GM20000 (cell line): Measurements from ENCODE around the gene SLK.
A peak's percentile ranks its signal among the peaks of the same experiment; 100 is the strongest.

ENCODE experiments used
- DNase-seq: peaks from one replicate; pipeline ENCODE4 v3.0.0; 2012; ENCODE audit warnings: low spot score
- TF ChIP-seq, protein P1 (sequence below): IDR thresholded peaks from 2 replicates; pipeline ENCODE4 v1.5.1; 2012; ENCODE audit warnings: mild to moderate bottlenecking, control low read depth; ENCODE audit errors: extremely low read depth, missing control alignments

Gene SLK

DNA sequence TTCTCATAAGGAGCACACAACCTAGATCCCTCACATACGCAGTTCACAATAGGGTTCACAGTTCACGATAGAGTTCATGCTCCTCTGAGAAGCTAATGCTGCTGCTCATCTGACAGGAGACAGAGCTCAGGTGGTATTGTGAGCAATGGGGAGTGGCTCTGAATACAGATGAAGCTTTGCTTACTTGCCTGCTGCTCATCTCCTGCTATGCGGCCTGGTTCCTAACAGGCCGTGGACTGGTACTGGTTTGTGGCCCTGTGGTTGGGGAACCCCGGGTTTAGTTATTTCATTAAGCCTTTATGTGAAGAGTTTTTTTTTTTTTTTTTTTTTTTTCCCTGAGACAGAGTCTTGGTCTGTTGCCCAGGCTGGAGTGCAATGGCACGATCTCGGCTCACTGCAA, 19.4 kb downstream of the SLK start:
- no peak for DNase-seq
- TF ChIP-seq, protein P1, sequence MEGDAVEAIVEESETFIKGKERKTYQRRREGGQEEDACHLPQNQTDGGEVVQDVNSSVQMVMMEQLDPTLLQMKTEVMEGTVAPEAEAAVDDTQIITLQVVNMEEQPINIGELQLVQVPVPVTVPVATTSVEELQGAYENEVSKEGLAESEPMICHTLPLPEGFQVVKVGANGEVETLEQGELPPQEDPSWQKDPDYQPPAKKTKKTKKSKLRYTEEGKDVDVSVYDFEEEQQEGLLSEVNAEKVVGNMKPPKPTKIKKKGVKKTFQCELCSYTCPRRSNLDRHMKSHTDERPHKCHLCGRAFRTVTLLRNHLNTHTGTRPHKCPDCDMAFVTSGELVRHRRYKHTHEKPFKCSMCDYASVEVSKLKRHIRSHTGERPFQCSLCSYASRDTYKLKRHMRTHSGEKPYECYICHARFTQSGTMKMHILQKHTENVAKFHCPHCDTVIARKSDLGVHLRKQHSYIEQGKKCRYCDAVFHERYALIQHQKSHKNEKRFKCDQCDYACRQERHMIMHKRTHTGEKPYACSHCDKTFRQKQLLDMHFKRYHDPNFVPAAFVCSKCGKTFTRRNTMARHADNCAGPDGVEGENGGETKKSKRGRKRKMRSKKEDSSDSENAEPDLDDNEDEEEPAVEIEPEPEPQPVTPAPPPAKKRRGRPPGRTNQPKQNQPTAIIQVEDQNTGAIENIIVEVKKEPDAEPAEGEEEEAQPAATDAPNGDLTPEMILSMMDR, result no peak

DNA sequence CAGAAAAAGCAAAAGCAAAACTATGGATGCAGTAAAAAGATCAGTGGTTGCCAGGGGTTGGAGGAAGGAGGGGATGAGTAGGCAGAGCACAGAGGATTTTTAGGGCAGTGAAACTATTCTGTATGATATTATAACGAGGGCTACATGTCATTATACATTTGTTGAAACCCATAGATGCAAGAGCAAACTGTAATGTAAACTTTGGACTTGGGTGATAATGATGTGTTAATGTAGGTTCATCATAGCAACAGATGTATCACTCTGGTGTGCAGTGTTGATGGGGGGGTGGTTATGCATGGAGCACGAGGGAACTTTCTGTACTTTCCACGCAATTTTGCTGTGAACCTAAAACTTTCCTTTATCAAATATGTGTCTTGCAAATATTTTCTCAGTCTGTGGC, 23.2 kb downstream of the SLK start:
- no peak for DNase-seq
- TF ChIP-seq, protein P1, result no peak

DNA sequence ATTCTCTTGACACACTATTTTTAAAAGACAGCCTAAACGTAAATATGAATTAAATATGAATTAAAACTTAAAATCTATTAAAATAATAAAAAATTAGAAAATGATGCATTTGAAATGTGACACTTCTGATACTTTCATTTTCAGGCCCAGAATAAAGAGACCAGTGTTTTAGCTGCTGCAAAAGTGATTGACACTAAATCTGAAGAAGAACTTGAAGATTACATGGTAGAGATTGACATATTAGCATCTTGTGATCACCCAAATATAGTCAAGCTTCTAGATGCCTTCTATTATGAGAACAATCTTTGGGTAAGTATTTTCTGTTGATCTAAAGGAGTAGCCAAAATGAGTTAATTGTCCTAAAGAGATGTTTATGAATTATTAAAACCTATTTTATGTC, 23.6 kb downstream of the SLK start:
- peak; percentile 4 for DNase-seq
- TF ChIP-seq, protein P1, result no peak

DNA sequence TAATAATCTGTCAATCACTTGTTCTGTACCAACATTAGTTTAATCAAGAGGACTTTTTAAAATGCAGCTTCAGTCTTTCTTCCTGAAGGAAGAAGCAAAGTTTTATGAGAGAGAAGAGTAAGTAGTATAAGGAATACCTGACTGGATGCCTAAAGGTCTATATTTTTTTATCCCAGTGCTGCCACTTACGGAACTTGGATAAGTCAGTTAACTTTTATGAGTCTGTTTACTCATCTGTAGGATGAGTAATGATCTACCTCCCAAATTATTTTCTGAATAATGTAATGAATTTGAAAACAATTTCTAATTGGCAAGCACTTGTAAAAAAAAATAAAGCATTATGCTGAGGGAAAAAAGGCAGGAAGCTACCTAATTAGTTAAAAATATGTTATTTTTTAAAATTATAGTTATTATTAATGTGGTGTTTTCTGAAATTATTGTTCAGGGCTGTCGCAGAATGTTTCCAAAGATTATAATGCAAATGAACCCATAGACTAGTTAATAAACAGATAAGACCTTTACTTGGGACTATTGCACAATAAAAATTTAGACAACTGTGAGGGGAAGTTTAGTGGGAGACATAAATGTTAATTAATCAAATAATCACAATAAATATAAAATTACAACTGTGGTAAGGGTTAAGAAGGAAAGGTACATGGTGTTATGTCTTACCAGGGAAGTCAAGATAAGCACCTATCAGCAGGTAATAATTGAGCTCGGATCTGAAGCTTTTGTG, 24.6 kb downstream of the SLK start:
- DNase-seq, result no peak
- TF ChIP-seq, protein P1, result no peak

DNA sequence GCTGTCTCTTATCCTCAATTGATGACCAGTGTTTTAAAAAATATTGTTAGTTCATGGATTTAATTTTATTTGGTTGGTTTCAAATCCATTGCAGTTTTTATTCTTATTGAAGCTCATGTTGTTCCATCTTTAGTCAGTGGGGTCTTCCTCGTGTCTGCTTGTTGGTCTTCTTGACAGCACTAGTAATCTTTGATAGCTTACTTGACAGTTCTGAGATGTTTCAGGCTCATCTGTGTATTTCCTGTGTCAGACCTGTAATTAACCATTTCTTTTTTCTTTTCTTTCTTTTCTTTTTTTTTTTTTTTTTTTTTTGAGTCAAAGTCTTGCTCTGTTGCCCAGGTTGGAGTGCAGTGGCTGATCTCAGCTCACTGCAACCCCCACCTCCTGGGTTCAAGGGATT, 28.2 kb downstream of the SLK start:
- DNase-seq, result no peak
- TF ChIP-seq, protein P1, result no peak

DNA sequence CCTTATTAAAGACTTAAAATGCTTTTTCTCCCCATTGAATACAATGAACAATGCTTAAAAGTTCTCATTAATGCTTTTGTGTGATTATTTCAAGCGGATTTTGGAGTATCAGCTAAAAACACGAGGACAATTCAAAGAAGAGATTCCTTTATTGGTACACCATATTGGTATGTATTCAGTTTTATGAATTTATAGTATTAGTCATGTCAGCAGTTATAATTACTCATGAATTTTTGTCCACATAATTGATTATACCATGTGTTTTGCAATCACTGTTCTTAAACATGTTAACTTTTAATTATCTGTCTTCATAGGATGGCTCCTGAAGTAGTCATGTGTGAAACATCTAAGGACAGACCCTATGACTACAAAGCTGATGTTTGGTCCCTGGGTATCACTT, 31.9 kb downstream of the SLK start:
- DNase-seq, result no peak
- TF ChIP-seq, protein P1, result no peak

DNA sequence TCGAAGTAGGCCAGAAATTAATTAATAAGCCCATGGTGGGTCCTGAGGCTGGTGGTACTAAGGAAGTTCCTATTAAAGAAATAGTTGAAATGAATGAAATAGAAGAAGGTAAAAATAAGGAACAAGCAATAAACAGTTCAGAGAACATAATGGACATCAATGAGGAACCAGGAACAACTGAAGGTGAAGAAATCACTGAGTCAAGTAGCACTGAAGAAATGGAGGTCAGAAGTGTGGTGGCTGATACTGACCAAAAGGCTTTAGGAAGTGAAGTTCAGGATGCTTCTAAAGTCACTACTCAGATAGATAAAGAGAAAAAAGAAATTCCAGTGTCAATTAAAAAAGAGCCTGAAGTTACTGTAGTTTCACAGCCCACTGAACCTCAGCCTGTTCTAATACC, 36.0 kb downstream of the SLK start:
- TF ChIP-seq, protein P1, result no peak
- no peak for DNase-seq
